GM08714 (cell line): ENCODE data around the gene AFF3.

ENCODE experiments used
- H3K4me3 ChIP-seq: fragments of 200-500 bp; sonication (Bioruptor generic); 2 replicates; pipeline ENCODE4 v1.5.1; 2014; ENCODE audit warnings: mild to moderate bottlenecking, low read length, inconsistent platforms
- ZNF274 ChIP-seq: IDR thresholded peaks from 2 replicates; pipeline ENCODE4 v1.6.1; 2012; ENCODE audit warnings: mild to moderate bottlenecking, low read depth, low read length

Gene AFF3

DNA sequence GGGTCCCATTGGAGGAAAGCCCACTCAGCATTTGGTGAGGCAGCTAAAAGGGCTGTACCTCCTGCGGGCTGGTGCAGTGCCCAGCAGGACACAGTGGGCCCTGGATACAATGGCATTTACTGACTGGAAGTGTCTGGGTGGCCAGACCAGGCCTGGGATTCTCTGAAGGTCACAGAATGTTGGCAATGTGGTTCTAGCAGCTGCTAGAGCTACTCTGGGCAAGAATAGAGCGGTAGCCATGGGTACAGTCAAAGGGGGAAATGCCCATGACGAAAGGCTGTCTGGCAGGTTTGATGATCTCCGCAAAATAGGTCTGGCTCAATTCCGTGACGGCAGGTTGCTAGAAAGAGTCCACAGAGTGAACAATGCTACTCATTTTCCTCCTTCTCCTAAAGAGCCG lies 241.8 kb downstream of the AFF3 start:
- no peak for TF ChIP-seq ZNF274
- H3K4me3 ChIP-seq: no peak overlapping the region

DNA sequence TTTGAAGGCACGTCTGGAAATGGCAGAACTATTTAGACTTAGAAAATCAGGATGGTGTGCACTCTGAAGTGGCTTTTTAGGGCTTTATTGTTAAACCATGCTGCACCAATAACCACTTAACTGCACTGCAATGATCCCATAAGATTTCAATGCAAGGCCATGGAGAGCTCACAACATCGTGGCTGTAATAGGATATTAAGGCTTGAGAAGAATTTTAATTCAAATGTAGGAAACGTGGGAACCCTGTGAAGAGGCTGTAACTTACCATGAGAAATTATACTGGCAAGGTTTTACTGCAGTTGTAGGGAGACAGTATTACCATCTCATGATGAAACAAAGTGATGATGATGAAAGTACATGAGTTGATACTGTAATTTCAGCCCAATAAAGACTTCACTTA lies 242.5 kb downstream of the AFF3 start:
- no peak overlapping the region for H3K4me3 ChIP-seq
- no peak for TF ChIP-seq ZNF274

DNA sequence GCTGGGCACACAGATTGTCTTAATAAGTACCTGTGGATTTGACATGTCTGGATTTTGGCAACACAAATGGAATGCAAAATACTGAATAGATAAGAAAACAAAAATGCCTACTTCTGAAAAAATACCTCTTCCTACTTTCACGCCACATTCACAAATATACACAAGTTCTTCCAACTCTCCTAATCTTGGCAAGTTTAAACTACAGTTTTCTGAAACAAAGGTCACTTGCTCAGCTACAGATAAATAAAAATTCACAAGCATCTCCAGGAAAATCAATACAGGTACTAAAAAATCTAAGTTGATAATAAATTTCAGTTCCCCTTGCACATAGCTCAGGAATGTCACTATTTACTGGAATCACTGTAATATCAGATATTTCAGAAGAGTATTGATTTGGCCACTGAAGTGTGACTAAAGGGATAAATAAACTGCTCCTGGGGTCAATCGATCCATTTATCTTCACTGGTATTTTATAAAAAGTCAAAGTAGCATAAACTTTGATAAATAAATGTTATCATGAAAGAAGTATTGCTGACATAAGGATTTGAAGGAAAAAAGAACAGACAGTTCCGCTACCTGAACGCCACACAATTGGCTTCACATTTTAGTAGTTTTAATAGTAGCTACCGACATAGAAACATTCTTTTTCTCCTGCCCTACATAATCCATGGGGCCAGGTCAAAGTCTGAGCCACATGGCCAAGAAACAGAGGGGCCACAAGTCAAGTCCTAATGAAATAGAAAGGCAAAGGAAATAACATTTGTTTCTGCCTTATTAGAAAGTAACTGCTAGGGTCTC lies 243.1 kb downstream of the AFF3 start:
- no peak for TF ChIP-seq ZNF274

DNA sequence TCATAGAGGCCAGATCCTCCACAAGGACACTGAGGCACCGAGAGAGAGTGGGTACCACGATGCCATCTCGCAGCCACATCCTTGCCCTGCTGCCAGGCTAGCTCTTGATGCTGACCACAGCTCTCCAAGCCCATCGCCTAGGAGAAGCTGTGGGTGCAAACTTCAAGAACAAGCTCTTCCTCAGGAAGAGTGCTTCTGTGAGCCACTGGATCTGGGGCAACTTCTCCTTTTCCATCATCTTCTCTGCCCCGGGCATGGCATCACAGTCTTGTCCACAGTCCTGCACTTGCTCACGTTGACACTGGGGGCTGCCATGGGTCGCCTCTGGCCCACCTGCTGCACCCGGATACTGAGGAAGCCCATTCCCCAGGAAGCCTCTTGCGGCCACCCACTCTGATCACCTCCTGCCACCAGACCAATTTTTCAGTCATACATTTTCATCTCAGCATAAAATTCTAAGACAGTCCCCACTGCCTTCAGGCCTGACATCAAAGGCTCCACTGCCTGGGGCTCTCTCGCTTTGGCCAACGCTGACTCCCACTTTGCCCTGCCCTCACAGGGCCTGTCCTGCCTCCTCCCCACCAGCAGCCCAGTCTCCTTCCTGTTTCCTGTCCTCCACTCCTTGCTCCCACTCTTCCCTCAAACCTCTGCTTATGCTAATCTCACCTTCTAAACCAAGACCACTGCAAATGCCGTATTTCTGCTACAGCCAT lies 243.9 kb downstream of the AFF3 start:
- no peak overlapping the region for H3K4me3 ChIP-seq
- TF ChIP-seq ZNF274: no peak

More for the DNA sequence above, 243.1 kb downstream of the AFF3 start:
- H3K4me3 ChIP-seq: no peak overlapping the region

DNA sequence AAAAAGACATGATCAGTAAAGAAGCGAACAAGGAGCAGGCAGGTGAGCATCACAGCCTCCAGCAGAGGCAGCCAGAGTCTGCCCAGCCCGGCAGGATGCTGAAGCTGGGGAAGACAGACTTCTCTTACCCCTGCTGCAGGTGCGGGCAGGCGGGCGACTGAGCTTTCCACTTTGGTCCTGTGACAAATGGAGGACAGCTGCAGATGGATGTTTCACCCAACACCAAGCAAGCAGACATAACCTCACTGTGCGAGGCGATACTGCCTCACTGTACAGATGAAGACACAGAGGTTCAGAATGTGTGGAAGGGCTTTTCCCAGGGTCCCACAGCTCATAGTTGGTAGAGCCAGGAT lies 251.0 kb downstream of the AFF3 start:
- TF ChIP-seq ZNF274: no peak
- H3K4me3 ChIP-seq: no peak overlapping the region

DNA sequence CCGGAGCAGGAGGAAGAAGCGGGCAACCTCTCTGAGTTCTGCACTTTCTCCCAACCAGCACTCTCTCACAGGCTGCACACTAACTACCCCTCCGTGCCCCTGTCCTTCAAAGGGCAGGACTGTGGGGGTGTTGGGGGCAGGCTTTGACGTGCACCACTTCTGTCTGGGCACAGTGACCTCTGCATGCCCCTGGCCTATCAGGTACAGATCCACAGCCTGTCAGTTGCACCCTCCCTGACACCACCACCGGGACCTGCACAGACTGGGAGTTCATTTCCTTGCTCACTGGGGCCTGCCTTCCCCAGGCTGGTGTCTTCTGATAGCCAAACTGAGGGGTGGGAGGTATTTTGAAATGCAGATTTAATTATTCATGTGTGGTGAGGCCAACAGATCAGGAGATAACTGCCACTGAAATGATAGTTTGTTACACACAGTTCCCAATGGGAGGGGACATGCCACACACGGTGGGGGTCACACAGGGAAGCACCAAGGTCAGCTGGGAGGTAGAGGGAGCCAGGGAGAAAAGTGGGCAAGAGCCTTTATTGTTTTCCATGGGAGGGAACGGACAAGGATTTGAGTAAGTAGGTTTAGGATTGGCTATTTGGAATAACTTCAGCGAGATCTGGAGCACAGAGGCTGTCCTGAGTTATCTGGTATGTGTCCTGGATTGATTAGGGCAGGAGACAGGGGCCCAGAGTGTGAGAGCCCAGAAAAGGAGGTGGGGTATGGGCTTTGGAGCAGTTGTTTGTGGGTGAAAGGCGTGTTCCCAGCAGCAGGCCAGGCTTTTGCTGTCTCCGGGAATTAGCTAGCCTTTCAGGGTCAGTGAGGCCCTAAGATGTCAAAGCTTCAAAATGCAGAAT lies 251.6 kb downstream of the AFF3 start:
- TF ChIP-seq ZNF274: no peak
- no peak overlapping the region for H3K4me3 ChIP-seq

DNA sequence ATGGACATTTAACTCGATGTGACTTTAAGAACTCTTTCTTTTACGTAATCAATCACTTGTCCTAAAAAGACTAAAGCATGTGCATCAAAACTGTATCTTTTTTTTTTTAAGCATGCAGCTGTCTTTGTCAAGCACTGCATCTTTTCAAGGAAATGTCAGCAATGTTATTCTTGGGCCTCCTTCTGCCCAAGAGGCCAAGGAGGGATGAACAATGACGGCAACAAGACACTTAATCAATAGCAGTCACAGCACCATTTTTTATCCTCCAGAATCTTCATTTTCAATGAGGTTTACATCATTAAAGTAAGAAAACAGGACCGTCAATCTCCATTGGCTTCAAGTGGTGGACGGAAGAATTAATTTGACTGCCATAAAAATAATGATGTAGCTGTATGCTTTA lies 253.8 kb downstream of the AFF3 start:
- no peak overlapping the region for H3K4me3 ChIP-seq
- TF ChIP-seq ZNF274: no peak

DNA sequence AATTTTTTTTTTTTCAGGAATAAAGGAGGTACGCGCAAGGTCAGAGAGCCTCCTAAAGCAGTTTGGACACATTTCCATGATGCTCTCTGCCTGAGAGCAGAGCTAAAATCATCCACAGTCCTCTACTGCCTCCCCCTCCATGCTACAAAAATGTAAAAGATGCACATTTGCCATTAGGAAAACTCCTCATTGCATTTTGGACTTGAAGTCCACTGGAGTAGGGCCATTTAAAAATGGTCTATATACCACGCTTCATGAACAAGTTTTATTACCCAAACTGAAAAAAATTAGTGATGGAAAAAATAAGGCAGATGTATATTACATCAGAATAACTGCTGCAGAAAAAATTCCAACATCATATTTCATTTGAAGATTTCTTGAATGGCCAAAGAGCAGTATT lies 256.0 kb downstream of the AFF3 start:
- no peak for TF ChIP-seq ZNF274
- H3K4me3 ChIP-seq: no peak overlapping the region

DNA sequence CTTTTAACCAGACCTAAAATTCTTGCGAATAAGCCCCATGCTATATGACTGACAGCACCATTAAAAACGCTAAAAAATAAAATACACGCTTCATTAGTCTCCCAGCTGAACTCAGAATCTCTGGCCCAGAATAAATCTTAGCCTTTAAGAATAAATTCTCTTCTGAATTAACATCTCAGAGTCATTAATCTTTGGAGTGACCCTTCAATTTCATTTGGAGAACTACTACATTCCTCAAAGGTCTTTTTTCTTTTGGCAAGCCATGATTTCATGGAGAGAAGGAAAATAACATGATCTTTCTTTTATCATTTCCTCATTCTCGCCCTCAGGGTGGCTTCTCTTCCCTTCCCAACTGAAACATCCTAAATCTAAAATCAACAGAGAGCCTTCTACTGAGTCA lies 259.0 kb downstream of the AFF3 start:
- H3K4me3 ChIP-seq: no peak overlapping the region
- no peak for TF ChIP-seq ZNF274

DNA sequence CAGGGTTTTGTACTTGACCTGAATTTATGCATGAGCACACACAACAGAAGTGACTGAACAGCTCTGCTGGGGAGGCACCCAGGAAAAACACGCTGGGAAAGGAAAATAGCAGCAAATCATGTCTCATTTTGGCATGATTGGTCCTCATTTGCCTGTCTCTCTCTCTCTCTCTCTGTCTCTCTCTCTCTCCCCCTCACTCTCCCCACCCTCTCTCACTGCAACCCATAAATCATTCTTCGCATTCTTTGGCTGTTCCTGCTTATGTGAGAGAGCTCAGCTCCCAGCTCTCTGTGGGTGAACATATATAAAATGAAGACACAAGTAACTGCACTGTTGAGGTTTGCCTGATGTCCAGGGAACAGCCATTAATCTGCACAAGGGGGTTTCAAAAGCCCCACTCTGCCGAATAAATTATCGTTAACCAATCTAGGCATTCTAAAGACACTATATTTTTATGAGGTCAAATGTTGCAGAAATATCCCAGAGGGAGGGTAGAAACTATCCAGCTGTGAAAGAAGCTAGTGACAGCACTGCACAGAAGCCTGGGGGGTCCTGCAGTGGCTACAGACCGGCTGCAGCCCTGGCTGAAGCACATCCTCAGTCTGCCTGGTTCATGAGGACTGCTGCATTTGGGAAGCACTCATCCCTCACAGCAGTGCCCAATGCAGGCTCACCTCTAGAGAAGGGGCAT lies 260.3 kb downstream of the AFF3 start:
- TF ChIP-seq ZNF274: no peak
- H3K4me3 ChIP-seq: no peak overlapping the region

DNA sequence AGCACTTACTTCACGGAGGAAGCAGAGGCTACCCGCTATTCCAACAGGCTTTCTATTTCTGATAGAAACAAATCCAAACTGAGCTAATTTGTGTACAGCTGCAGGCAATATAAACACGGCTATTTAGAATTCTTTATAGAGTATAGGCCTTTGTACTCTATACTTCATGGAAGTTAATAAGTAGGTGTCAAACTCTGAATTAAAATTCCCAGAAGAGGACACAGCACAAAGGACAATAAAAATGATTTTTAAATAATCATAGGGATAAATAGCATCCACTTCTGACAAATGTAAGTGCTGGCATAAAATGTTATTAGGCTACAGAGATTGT lies 261.5 kb downstream of the AFF3 start:
- no peak overlapping the region for H3K4me3 ChIP-seq
- TF ChIP-seq ZNF274: no peak

DNA sequence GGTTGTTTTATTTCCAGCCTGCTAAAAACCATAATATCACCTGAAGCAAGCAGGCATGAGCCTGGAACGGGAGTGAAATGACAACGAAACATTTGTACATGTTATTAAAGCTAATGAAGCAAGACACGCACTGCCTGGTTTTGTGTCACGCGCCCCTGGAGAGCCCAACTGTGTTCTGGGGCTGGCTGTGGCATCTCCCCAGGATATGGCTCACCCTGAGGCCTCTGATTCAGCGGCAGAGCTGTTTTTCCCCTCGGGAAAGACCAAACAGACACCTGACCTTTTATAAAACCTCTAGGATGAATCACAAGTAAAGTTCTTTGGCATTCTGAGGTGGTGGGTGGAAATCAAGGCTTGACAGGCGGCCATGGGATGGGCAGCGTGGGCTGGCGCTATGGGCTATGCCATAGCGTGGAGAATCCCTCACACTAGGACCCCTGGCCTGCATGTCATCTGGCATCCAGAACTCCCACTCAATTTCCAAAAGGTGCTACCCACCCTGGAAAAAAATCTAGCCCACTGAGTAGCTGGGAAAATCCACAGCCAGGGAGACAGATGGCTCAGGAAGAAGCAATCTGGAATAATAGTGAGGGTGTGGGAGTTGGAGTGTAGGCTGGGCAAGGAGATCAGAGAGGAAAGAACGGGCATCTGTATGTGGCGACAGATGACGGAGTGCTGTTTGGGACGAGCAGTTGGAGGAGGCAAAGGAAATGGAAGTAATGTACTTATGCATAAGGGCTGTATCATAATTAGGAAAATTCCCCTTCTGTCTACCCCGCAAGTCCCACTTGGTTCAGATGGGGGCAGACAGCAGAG lies 262.0 kb downstream of the AFF3 start:
- no peak for TF ChIP-seq ZNF274
- H3K4me3 ChIP-seq: no peak overlapping the region

DNA sequence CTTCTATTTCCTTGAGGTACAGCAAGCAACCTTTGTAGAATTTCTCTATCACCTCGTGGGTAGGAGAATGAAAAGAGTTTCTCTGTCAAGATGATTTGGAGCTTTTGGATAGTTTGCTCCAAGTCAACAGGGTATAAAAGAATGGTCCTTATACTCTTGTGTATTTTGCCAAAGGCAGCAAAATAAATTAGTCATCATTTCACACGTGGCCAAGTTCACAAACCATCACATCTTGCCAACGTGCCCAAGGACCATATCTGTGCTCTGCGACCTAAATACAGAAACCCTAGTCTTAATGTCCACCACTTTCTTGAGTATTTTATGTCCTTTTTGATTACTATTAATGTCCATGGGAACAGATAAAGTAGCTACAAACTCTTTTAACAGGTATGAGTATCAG lies 262.9 kb downstream of the AFF3 start:
- TF ChIP-seq ZNF274: no peak
- H3K4me3 ChIP-seq: no peak overlapping the region
